Vagina (tissue), 2 donors: ENCODE results near the gene ATP6V1A. TPM values are rescaled to one million over a fixed set of nuclear protein-coding genes. Genes with fewer than 3 reads are reported as not detected.

Experiments
- DNase-seq, 2 donors: peaks; one replicate each; pipeline ENCODE4 v3.0.0-alpha.2; 2017; ENCODE audit errors: extremely low spot score in 2 of 2
- H3K27ac ChIP-seq: fragments of 200-600 bp; sonication (generic); one replicate; pipeline ENCODE4 v1.5.1; 2019
- H3K27me3 ChIP-seq: fragments of 200-600 bp; sonication (generic); one replicate; pipeline ENCODE4 v1.5.1; 2019
- H3K36me3 ChIP-seq, 2 donors: fragments of 200-600 bp; sonication (generic); one replicate each; pipeline ENCODE4 v1.5.1; 2017 to 2019
- H3K4me1 ChIP-seq: fragments of 200-600 bp; sonication (generic); one replicate; pipeline ENCODE4 v1.5.1; 2019
- H3K4me3 ChIP-seq, 2 donors: fragments of 200-600 bp; sonication (generic); 1 replicate in 1 of 2; 2 replicates in 1 of 2; pipeline ENCODE4 v1.5.1; 2016 to 2019
- H3K9me3 ChIP-seq: fragments of 200-600 bp; sonication (generic); one replicate; pipeline ENCODE4 v1.5.1; 2019
- CTCF ChIP-seq, 3 experiments: fragments of 450-650 bp in 2 of 3; fragments of 200-600 bp in 1 of 3; sonication (generic) in 1 of 3; IDR thresholded peaks; one replicate each; pipeline ENCODE4 v1.5.1; 2017 to 2019; ENCODE audit warnings: antibody characterized with exemption in 3 of 3, mild to moderate bottlenecking in 2 of 3, moderate library complexity in 2 of 3
- POLR2A ChIP-seq, 2 donors: fragments of 450-650 bp; IDR thresholded peaks; one replicate each; pipeline ENCODE4 v1.6.1; 2017; ENCODE audit warnings: antibody characterized with exemption in 2 of 2, mild to moderate bottlenecking in 2 of 2, moderate library complexity in 2 of 2
- POLR2AphosphoS5 ChIP-seq, 2 donors: sonication (generic); formaldehyde crosslinking; IDR thresholded peaks; one replicate each; pipeline ENCODE4 v1.9.0; 2017; ENCODE audit warnings: antibody characterized with exemption in 2 of 2, mild to moderate bottlenecking in 2 of 2, low read depth in 1 of 2; ENCODE audit not compliant: insufficient read depth in 1 of 2
- intact Hi-C: fragments of 100-400 bp; cut with DNase I; formaldehyde crosslinking; loops from one replicate; pipeline ENCODE4 v1.15.1; 2023
- total RNA-seq: library from RNA; depleted of rRNA; stranded (reverse); fragments of >200 nt; gene quantifications from one replicate; pipeline ENCODE4 v1.2.3, GENCODE V29; 2016

ATP6V1A gene
- total RNA-seq, 1 donor from 2014 or later = 28.5 TPM

- Histone ChIP-seq H3K27me3 (no peaks in the 10 kb centered on the region), H3K4me3 (no peak overlapping the region), H3K27ac (no peak overlapping the region), H3K9me3 (no peaks in the 10 kb centered on the region), H3K36me3 (no peaks in the 10 kb centered on the region), H3K4me1 (no peaks in the 10 kb centered on the region)
- intact Hi-C loops = no loop called here
- no peak for DNase-seq
- TF ChIP-seq POLR2AphosphoS5 (IDR thresholded peaks at IDR 0.05; ENCODE audit: insufficient read depth in 1 of 2, low read depth in 1 of 2) = no peak
- TF ChIP-seq POLR2A (IDR thresholded peaks at IDR 0.05) = no peak
- no peak for TF ChIP-seq CTCF (IDR thresholded peaks at IDR 0.05)
These were observed 39.0 kb upstream of the ATP6V1A start for GRCh38 chr3:113707835-113708234.

GRCh38 chr3:113712129-113712528 is 34.7 kb upstream of the ATP6V1A start:
- DNase-seq = no peak
- no peaks in the 10 kb centered on the region for H3K4me1 ChIP-seq
- no peaks in the 10 kb centered on the region for H3K27me3 ChIP-seq
- no peak overlapping the region for H3K27ac ChIP-seq
- intact Hi-C loops = no loop called here
- H3K9me3 ChIP-seq = no peaks in the 10 kb centered on the region
- no peak overlapping the region for H3K4me3 ChIP-seq
- H3K36me3 ChIP-seq = peaks cover 0 to 7% of the 10 kb centered on the region in 2 donors
- no peak for TF ChIP-seq POLR2AphosphoS5 (IDR thresholded peaks at IDR 0.05; ENCODE audit: insufficient read depth in 1 of 2, low read depth in 1 of 2)
- TF ChIP-seq POLR2A (IDR thresholded peaks at IDR 0.05) = no peak
- no peak for TF ChIP-seq CTCF (IDR thresholded peaks at IDR 0.05)

GRCh38 chr3:113714702-113715101 is 32.1 kb upstream of the ATP6V1A start:
- no peak overlapping the region for H3K4me3 ChIP-seq
- intact Hi-C loops = no loop called here
- H3K27ac ChIP-seq = no peak overlapping the region
- TF ChIP-seq CTCF (IDR thresholded peaks at IDR 0.05) = no peak
- TF ChIP-seq POLR2A (IDR thresholded peaks at IDR 0.05) = no peak
- no peak for TF ChIP-seq POLR2AphosphoS5 (IDR thresholded peaks at IDR 0.05; ENCODE audit: insufficient read depth in 1 of 2, low read depth in 1 of 2)
- DNase-seq = no peak
- no peaks in the 10 kb centered on the region for H3K9me3 ChIP-seq
- peaks cover 0 to 7% of the 10 kb centered on the region in 2 donors for H3K36me3 ChIP-seq
- H3K4me1 ChIP-seq = no peaks in the 10 kb centered on the region
- no peaks in the 10 kb centered on the region for H3K27me3 ChIP-seq

GRCh38 chr3:113717308-113717707 is 29.5 kb upstream of the ATP6V1A start:
- H3K4me1 ChIP-seq = no peaks in the 10 kb centered on the region
- no peak overlapping the region for H3K27ac ChIP-seq
- H3K9me3 ChIP-seq = no peaks in the 10 kb centered on the region
- no peaks in the 10 kb centered on the region for H3K27me3 ChIP-seq
- peaks cover 0 to 24% of the 10 kb centered on the region in 2 donors for H3K36me3 ChIP-seq
- TF ChIP-seq CTCF (IDR thresholded peaks at IDR 0.05) (no peak), POLR2A (IDR thresholded peaks at IDR 0.05) (no peak), POLR2AphosphoS5 (IDR thresholded peaks at IDR 0.05; ENCODE audit: insufficient read depth in 1 of 2, low read depth in 1 of 2) (no peak)
- H3K4me3 ChIP-seq = no peak overlapping the region
- intact Hi-C loops = no loop called here
- DNase-seq = no peak

GRCh38 chr3:113717818-113718217 is 29.0 kb upstream of the ATP6V1A start:
- H3K36me3 ChIP-seq = peaks cover 0 to 29% of the 10 kb centered on the region in 2 donors
- intact Hi-C loops = no loop called here
- H3K4me3 ChIP-seq = no peak overlapping the region
- no peak for DNase-seq
- no peaks in the 10 kb centered on the region for H3K4me1 ChIP-seq
- TF ChIP-seq CTCF (IDR thresholded peaks at IDR 0.05) = no peak
- TF ChIP-seq POLR2A (IDR thresholded peaks at IDR 0.05) = no peak
- TF ChIP-seq POLR2AphosphoS5 (IDR thresholded peaks at IDR 0.05; ENCODE audit: insufficient read depth in 1 of 2, low read depth in 1 of 2) = no peak
- H3K9me3 ChIP-seq = no peaks in the 10 kb centered on the region
- H3K27ac ChIP-seq = no peak overlapping the region
- no peaks in the 10 kb centered on the region for H3K27me3 ChIP-seq
